ENCODE measurements around the gene TTLL11.
"Not testable (repeated sequence)": the region's sequence is repeated elsewhere in the genome, so short reads cannot be mapped to it uniquely, and the experiment has no call there.

TTLL11 gene

DNA sequence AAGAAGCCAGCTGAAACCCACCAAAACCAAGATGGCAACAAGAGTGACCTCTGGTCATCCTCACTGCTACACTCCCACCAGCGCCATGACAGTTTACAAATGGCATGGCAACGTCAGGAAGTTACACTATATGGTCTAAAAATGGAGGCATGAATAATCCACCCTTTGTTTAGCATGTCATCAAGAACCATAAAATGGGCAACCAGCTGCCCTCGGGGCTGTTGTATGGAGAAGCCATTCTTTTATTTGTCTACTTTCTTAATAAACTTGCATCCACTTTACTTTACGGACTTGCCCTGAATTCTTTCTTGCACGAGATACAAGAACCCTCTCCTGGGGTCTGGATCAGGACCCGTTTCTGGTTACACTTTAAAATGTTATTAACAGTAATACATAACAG is 92.6 kb downstream of the TTLL11 start:
- DNase-seq (ENCODE audit: low spot score): not testable (repeated sequence)

DNA sequence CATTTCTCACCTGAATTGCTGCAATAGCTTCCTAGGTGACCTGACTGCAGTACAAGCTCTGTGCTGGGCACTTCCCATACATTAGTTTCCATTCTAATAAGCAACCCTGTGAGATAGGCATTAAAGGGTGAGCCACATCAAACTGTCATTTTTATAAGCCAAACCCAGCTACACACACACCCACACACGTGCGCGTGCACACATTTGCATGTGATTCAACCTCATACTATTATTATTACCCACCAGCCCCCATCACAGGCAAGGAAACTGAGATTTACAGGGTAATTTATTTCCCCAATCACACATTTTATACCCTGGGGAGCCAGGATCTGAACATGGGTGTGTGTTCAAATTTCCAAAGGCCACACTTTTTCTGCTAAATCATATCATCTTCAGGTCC is 93.6 kb downstream of the TTLL11 start:
- no peak for DNase-seq (ENCODE audit: low spot score)

- DNase-seq (ENCODE audit: low spot score): no peak
Measured at GRCh38 chr9:121998513-121999049, 94.5 kb downstream of the TTLL11 start.

DNA sequence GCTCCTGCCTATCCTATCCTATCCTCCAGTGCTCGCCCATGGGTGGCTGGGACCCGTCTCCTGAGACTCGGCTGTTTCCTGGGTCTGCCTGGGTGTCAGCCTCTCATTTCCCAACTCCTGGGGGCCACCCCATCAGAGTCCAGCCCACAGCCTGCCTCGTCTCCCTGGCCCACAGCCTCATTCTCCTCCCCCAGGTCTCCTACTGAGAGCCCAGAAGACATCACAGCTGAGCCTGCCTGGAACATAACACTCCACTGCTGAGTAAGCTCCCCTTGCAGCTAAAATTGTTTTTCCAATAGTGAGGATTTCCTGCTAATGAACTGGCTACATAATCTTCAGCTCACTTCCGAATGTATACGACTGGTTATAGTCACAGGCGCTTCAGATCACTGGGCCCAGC is 95.3 kb downstream of the TTLL11 start:
- no peak for DNase-seq (ENCODE audit: low spot score)

GRCh38 chr9:121996783-121997182 is 96.3 kb downstream of the TTLL11 start:
- DNase-seq (ENCODE audit: low spot score): no peak

- DNase-seq (ENCODE audit: low spot score): no peak
Measured at GRCh38 chr9:121995997-121996396, 97.1 kb downstream of the TTLL11 start.

DNA sequence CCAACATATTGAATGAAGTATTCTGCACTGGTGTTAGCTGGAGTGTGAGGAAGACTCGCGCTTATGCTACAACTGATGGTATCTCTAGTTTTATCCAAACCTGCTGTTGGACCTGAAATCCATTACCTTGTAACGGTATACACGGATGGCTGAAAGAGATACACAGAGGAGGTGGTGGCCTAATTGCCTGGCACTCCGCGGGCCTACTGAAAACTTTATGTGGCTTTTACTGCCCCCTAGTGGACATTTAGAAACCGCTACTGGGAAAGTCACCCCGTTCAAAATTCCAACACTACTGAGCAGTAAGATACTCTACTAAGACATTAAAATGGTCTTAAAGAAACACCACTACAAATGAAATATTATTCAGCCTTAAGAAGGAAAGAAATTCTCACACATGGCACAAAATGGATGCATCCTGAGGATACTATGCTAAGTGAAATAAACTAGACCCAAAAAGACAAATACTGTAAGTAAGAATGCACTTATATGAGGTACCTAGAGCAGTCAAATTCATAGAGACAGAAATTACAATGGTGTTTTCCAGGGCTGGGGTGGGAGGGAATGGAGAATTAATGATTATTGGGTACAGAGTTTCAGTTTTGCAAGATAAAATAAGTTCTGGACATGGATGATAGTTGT is 100.4 kb downstream of the TTLL11 start:
- peak; percentile 65 for DNase-seq (ENCODE audit: low spot score)

DNA sequence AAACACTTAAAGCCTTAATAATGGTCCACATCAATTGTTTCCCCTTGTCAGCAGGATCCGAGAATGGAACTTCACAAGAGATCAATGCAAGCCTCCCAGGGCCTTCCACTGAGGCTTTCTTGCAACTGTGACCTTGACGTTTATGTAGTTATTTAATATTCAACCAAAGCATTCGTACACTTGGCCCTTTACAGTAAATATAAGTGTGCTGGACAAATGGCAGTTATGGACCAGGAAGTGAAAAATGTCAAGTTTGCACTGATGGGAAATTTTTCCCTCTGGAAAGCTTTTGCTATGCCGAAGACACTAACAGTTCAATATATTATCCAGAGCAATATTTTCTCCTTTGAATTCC is 101.8 kb downstream of the TTLL11 start:
- DNase-seq (ENCODE audit: low spot score): no peak

DNA sequence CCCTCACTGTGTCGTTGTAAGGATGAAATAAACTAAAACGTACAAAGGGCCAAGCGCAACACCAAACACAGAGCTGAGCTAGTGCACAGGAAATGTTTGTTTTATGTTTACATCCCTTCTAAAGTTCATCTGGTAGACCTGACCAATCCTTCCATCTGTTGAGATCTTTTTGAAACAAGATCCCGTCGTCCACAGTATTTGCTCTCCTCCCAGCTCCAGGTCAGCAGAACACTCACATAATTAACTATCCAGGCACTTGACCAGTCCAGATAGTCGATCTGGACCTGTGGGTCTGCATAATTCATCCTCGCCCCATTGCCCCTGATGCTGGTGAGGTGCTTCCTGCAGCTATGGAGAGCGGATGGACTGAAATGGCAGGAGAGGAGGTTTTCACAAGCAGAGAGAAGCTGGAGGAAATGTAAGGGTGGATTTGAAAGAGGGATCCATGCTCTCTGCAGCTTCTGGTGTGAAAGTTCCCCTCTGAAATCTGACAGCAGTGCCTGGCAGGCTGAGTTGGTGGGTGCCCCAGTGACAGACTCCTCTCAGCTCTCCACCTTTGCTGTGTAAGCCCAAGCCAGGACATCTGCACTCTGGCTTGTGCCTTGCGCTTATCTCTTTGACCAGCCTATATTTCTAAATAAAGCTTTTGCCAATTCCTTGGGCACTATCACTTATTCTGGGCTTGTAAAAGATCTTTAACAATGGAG is 102.4 kb downstream of the TTLL11 start:
- no peak for DNase-seq (ENCODE audit: low spot score)

GRCh38 chr9:121989010-121989409 is 104.1 kb downstream of the TTLL11 start:
- no peak for DNase-seq (ENCODE audit: low spot score)

- no peak for DNase-seq (ENCODE audit: low spot score)
Measured at GRCh38 chr9:121987314-121987713, 105.8 kb downstream of the TTLL11 start.

GRCh38 chr9:121985792-121986494 is 107.2 kb downstream of the TTLL11 start:
- no peak for DNase-seq (ENCODE audit: low spot score)

DNA sequence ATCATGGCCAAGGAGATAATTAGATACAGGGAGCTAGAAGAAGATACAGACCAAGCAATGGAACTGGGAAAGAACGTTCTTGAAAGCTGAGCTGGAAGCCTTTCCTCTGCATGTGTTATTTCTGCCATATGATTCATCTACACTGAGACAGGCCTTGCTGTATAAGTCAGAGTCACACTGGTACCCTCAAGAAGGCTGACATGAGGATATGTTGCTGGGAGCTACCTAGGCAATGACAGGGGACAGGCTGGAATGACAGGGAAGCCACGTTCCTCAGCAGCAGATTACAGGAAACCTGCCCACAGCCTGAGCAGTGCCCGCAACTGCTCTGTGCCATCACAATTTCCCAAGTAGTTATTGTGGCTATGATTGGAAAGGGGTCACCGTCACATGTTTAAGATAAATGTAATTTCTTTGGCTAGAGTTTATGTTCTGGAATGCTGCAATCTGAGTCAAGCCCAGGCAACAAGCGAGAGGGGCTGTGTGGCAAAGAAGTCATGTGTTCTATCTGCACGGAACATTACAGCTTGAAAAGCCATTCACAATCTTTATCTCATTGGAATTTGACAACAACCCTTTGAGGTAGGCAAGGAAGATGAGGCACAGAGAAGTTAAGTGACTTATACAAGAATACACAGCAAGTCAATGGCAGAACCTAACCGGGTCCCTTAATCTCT is 108.2 kb downstream of the TTLL11 start:
- DNase-seq (ENCODE audit: low spot score): no peak

DNA sequence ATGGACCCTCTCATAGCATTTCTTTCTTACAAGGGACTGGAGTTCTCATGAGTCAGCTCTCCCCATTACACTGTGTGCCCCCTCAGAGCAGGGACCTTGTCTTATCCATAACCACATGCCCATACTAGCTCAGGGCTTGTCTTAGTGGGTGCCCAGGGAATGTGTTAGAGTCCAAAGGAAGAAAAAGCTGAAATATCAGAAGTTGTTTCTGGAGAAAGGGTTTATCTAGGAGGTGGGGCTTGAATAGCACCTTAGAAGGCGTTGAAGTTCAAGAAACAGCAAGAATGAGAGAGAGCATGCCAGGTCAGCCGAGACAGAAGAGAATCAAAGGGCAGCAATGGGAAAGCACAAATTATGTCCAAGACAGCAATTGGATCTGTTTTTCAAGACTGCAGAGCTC is 109.4 kb downstream of the TTLL11 start:
- no peak for DNase-seq (ENCODE audit: low spot score)

GRCh38 chr9:121981118-121981883 is 111.8 kb downstream of the TTLL11 start:
- DNase-seq (ENCODE audit: low spot score): no peak

GRCh38 chr9:121980665-121981064 is 112.4 kb downstream of the TTLL11 start:
- DNase-seq (ENCODE audit: low spot score): not testable (repeated sequence)

DNA sequence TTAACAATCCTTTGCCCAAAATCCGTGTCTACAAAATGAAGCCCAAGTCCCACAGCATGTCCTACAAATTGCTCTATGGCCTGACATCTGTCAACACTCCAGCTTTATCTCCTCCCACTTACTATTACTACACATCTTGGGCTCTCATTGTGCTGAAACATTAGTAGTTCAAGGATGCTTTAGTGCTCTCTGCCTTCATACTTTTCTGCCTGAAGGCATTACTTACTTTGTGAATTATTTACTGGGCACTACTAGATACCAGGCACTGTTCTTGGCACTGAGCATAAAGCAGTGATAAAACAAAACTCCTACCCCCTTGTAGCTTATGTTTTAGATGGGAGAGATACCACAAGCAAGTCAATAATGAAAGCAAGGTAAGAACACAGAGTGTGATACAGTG is 113.4 kb downstream of the TTLL11 start:
- no peak for DNase-seq (ENCODE audit: low spot score)

DNA sequence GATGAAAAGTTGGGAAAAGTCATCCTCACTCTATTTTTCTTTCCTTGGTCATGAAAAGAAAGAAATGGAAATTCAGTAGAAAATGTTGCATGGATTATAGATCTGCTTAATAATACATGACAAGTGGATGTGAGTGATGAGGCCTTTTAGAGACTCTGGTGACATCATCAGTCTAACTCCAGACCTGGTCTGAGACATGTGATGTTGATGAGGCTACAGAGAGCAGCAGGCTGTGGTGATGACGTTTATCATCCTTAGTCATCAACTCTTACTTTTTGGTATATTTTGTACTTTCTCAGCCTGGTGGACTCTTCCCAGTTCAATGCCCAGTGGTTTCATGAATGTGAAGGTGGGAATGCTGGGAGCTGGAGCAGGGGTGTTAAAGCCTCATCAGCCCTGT is 116.4 kb downstream of the TTLL11 start:
- no peak for DNase-seq (ENCODE audit: low spot score)

DNA sequence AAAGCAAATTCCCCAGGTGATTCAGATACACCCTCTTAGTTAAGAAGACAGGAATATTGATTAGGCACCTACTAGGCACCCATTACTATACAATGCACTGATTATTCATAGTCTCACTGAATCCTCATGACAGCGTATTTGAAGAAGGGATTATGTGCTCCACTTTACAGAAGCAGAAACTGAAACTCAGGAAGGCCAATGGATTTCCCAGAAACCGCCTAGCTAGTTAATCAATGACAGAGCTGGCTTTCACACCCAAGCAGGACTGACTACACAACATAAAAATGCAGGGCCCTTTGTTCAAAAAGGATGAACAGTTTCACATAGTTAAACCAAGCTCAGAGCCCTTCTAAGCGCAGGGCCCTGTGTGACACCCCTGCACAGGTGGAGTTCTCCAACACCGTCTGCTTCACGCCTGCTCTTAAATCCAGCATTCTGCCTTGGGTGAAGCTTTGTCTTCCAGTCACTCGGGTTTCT is 117.3 kb downstream of the TTLL11 start:
- DNase-seq (ENCODE audit: low spot score): no peak

- no peak for DNase-seq (ENCODE audit: low spot score)
Measured at GRCh38 chr9:121974421-121974820, 118.7 kb downstream of the TTLL11 start.

- DNase-seq (ENCODE audit: low spot score): no peak
Measured at GRCh38 chr9:121972501-121972981, 120.6 kb downstream of the TTLL11 start.
